Activated CD4-positive, alpha-beta T cell treated with anti-CD3 and anti-CD28 coated beads, Interleukin-10, Interleukin-2, amounts not matched to agents 100 ng/mL and 50 ng/mL, durations not matched to agents 16 hours and 8 hours (primary cell): Measurements from ENCODE around the gene AMPH.
"Not testable (repeated sequence)": the region's sequence is repeated elsewhere in the genome, so short reads cannot be mapped to it uniquely, and the experiment has no call there.

Experiments used
- DNase-seq: peaks from one replicate; pipeline ENCODE4 v3.0.0-alpha.2; 2020

Gene AMPH

DNA sequence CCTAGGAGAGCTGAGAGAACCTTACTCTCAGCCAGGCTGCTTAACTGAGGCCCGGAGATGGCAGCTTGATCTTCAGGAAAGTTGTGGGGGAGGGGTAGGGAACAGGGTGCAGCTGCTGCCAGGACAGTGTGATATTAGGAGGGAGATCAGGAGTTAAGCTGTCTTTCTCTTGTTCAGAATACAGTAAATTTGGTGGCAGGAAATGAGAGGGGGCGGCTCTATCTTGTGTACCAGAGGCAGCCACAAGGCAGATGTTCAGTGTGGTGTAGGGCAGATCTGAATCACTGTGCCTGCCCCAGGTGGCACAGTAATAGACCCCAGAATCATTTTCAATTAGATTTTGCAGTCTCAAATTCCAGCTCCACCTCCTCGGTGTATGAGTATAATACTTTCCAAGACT is 286.4 kb downstream of the AMPH start:
- peak; percentile 65 for DNase-seq

DNA sequence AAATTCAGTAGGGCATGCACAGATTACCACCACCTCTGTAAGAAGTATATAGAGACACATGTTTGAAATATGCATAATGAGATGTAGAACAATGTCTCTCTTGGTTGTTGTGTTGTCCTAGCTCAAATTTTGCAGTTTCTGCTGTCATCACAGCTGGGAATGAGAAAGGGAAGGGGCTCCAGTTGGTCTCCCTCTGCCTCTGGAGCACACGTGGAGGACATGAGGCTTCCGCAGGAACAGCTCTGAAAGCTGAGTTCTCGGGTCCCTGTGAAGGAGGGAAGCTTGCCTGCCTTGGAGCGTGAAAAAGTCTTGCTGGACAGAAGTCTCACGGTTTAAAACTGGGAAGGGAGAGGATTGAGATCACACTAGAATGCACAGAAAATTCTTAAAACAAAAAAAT is 289.0 kb downstream of the AMPH start:
- not testable (repeated sequence) for DNase-seq

DNA sequence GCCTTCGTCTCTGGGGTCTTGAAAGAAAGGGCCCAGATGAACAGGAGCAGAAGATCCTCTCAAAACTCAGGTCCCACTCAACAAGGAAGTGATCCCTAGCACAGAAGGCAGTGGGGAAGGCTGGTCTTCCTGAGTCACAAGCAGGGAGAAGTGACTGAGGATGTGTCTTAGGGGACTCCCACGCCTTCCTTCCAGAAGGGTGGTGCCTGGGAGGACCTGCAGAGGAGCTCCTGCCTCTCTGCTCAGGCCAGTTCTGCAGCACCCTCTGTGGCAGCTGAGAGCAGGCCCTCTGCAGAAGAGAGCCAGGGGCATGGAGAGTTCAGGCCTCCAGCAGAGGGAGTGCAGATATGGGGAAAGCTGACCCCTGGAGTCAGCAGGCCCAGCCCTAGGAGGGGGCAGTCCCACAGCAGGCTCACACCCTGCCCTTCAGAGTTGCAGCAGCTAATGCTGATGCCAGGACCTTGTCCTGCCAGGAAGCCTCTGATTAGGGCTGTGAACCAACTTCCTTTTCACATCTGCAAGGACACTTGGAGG is 289.9 kb downstream of the AMPH start:
- peak; percentile 43 for DNase-seq

DNA sequence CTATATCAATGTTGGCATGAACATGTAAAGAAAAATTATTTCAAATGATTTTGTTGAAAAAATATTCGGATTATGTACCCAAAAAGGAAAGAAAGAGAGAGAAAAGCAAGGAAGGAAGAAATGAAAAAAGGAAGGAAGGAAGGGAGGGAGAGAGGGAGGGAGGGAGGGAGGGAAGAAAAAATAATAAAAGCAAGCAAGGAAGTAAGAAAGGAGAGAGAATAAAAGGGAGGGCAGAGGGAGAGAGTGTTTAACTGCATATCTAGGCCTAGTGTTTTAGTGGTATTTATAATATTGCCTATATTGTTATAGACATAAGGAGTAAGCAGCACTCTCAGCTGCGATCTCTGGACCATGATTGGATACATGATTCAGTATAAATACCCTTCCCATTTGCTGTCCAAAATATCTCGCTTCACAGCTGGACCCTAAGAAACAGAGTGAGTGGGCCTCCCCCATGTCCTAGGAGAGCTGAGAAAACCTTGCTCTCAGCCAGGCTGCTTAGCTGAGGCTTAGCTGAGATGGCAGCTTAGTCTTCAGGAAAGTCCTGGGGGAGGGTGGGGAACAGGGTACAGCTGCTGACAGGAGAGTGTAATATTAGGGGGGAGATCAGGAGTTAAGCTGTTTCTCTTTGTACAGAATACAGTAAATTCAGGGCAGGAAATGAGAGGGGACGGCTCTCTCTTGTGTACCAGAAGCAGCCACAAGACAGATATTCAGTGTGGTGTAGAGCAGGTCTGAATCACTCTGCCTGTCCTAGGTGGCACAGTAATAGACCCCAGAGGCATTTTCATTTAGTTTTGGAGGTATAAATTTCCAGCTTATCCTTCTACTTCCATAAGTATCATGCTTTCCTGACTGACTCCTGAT is 291.0 kb downstream of the AMPH start:
- DNase-seq: no peak

DNA sequence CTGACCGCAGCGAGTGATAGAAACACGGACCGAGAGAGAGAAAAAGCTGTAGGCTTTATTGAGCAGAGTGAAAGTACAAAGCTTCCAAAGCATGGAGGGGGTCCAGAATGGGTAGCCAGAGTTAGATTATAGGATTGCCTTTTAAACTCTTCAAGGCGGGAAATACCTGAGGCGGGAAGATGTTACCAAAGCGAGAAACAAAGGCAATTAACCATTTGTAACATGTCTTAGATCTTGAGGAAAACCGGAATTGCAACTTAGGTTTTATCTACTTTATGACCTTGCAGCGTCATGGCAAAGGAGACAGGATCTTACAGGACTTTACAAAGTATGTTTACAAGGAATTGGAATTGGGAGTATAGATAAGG is 295.0 kb downstream of the AMPH start:
- not testable (repeated sequence) for DNase-seq

DNA sequence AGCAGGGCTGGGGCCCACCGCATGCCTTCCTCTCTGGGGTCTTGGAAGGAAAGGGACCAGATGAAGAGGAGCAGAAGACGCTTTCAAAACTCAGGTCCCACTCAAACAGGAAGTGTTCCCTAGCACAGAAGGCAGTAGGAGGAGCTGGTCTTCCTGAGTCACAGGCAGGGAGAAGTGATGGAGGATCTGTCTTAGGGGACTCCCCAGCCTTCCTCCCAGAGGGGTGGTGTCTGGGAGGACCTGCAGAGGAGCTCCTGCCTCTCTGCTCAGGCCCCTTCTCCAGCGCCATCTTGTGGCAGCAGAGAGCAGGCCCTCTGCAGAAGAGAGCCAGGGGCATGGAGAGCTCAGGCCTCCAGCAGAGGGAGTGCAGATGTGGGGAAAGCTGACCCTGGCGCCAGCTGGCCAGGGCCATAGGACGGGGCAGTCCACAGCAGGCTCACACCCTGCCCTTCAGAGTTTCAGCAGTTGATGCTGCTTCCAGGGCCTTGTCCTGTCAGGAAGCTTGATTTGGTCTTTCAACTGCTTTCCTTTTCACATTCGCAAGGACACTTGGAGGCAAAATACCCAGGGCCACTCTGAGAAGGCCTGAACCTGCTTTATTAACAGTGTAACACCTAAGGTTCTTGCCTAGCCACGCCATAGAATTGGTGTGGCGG is 295.6 kb downstream of the AMPH start:
- peak; percentile 92 for DNase-seq

DNA sequence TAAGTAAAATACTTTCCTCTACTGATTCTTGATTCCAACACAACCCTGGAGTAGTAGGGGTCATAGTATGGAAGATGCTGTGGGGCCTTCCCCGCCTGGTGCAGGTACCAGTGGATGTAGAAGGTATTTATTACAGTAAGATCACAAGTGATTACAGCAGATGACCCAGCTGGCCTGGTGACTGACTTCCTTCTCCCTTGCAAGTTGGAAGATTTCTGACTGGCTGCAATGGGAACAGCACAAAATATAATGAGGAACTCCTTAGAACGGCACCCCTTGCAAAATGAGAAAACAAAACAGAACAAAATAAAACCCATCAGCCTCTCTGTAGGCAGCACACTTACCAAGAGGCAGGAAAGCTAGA is 296.1 kb downstream of the AMPH start:
- no peak for DNase-seq

DNA sequence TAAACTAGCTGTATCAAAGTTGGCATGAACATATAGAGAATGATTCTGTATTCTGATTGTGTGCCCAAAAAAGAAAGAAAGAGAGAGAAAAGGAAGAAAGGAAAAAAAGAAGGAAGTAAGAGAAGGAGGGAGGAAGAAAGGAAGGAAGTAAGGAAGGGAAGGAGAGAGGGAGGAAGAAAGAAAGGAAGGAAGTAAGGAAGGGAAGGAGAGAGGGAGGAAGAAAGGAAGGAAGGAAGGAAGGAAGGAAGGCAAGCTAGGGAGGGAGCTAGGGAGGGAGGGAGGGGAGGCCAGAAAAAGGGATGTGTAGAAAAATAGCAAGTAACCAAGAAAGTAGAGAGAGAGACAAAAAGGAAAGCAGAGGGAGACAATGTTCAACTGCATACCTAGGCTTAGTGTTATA is 297.0 kb downstream of the AMPH start:
- DNase-seq: no peak
